WTC11 (cell line): ENCODE measurements around the gene SLC6A1. TPM values are rescaled to one million over a fixed set of nuclear protein-coding genes. Genes with fewer than 3 reads are reported as not detected.

ENCODE experiments used
- ATAC-seq: fragments of 200-7000 bp; cut with Tn5 transposase; 2 replicates; pipeline ENCODE4 v1.10.0; 2021; ENCODE audit warnings: mild to moderate bottlenecking, moderate library complexity
- CTCF ChIA-PET: fragments of 300-600 bp; sonication (Branson Sonifier 250); formaldehyde crosslinking; loops from one replicate; lab custom pipeline; 2021; ENCODE audit warnings: antibody characterized with exemption; lab: Charles Lee
- POLR2A ChIA-PET: fragments of 350-600 bp; sonication (Branson Sonifier 250); formaldehyde crosslinking; loops from one replicate; lab custom pipeline; 2021; ENCODE audit warnings: antibody characterized with exemption; lab: Charles Lee
- DNase-seq: peaks from one replicate; pipeline ENCODE4 v3.0.0; 2021; ENCODE audit warnings: low spot score
- H3K27ac Mint-ChIP-seq: 2 replicates; pipeline ENCODE4 v1.8.0; 2021; ENCODE audit warnings: mixed read lengths
- H3K27me3 Mint-ChIP-seq: 2 replicates; pipeline ENCODE4 v1.8.0; 2021; ENCODE audit warnings: low read depth, mild to moderate bottlenecking, moderate library complexity, mixed read lengths
- H3K36me3 Mint-ChIP-seq: 2 replicates; pipeline ENCODE4 v1.8.0; 2021; ENCODE audit warnings: mixed read lengths
- H3K4me1 Mint-ChIP-seq: 2 replicates; pipeline ENCODE4 v1.8.0; 2022; ENCODE audit warnings: mixed read lengths
- H3K4me3 Mint-ChIP-seq: 2 replicates; pipeline ENCODE4 v1.8.0; 2021; ENCODE audit warnings: mild to moderate bottlenecking, moderate library complexity, mixed read lengths
- H3K9me3 Mint-ChIP-seq: 2 replicates; pipeline ENCODE4 v1.8.0; 2021; ENCODE audit warnings: mixed read lengths
- CREM ChIP-seq: sonication (generic); formaldehyde crosslinking; IDR thresholded peaks from 2 replicates; pipeline ENCODE4 v1.8.1; 2022; ENCODE audit warnings: mild to moderate bottlenecking, missing genetic modification reagents, moderate library complexity
- EMX1 ChIP-seq: fragments of 250-450 bp; sonication (Bioruptor Pico); IDR thresholded peaks from 2 replicates; pipeline ENCODE4 v1.8.0; 2021; ENCODE audit warnings: mild to moderate bottlenecking
- FOXK1 ChIP-seq: sonication (generic); formaldehyde crosslinking; IDR thresholded peaks from 2 replicates; pipeline ENCODE4 v1.8.0; 2022; ENCODE audit warnings: mild to moderate bottlenecking, moderate library complexity, missing genetic modification reagents
- FOXP1 ChIP-seq: sonication (generic); formaldehyde crosslinking; IDR thresholded peaks from 2 replicates; pipeline ENCODE4 v1.8.0; 2022; ENCODE audit warnings: missing genetic modification reagents, mild to moderate bottlenecking, moderate library complexity, borderline replicate concordance
- HMGA2 ChIP-seq: fragments of 250-450 bp; sonication (Bioruptor Pico); IDR thresholded peaks from 2 replicates; pipeline ENCODE4 v1.4.0; 2021; ENCODE audit warnings: mild to moderate bottlenecking, moderate library complexity
- NFE2L1 ChIP-seq: sonication (generic); formaldehyde crosslinking; IDR thresholded peaks from 2 replicates; pipeline ENCODE4 v1.8.1; 2023; ENCODE audit warnings: missing genetic modification reagents
- NFYB ChIP-seq: sonication (generic); formaldehyde crosslinking; conservative IDR thresholded peaks from 2 replicates; pipeline ENCODE4 v1.8.0; 2022; ENCODE audit warnings: low read depth, missing genetic modification reagents
- NR1H2 ChIP-seq: sonication (generic); formaldehyde crosslinking; IDR thresholded peaks from 2 replicates; pipeline ENCODE4 v1.9.0; 2021; ENCODE audit warnings: mild to moderate bottlenecking, moderate library complexity, missing genetic modification reagents
- NR2C2 ChIP-seq: sonication (generic); formaldehyde crosslinking; IDR thresholded peaks from 2 replicates; pipeline ENCODE4 v1.8.0; 2022; ENCODE audit warnings: mild to moderate bottlenecking, missing genetic modification reagents
- RORB ChIP-seq: fragments of 250-450 bp; sonication (Bioruptor Pico); IDR thresholded peaks from 2 replicates; pipeline ENCODE4 v1.9.0; 2021; ENCODE audit warnings: mild to moderate bottlenecking
- TEAD1 ChIP-seq: sonication (generic); formaldehyde crosslinking; IDR thresholded peaks from 2 replicates; pipeline ENCODE4 v1.8.0; 2022; ENCODE audit warnings: mild to moderate bottlenecking, missing genetic modification reagents
- TP53 ChIP-seq: sonication (generic); formaldehyde crosslinking; IDR thresholded peaks from 2 replicates; pipeline ENCODE4 v1.8.1; 2023; ENCODE audit warnings: mild to moderate bottlenecking, missing genetic modification reagents
- total RNA-seq: library from RNA; stranded (reverse); gene quantifications from 3 replicates; pipeline ENCODE4 v1.2.3, GENCODE V29; 2021
- TF ChIP-seq, protein P1 (sequence below): sonication (generic); formaldehyde crosslinking; IDR thresholded peaks from 2 replicates; pipeline ENCODE4 v1.8.0; 2022; ENCODE audit warnings: mild to moderate bottlenecking, missing genetic modification reagents
- TF ChIP-seq, protein P2 (sequence below): fragments of 250-450 bp; sonication (Bioruptor Pico); IDR thresholded peaks from 2 replicates; pipeline ENCODE4 v1.8.0; 2021; ENCODE audit warnings: mild to moderate bottlenecking
- TF ChIP-seq, protein P3 (sequence below): fragments of 250-450 bp; sonication (Bioruptor Pico); IDR thresholded peaks from 2 replicates; pipeline ENCODE4 v2.1.2; 2022; ENCODE audit warnings: mild to moderate bottlenecking, moderate library complexity
- TF ChIP-seq, protein P4 (sequence below): sonication (generic); formaldehyde crosslinking; IDR thresholded peaks from 2 replicates; pipeline ENCODE4 v1.8.1; 2023; ENCODE audit warnings: mild to moderate bottlenecking, missing genetic modification reagents
- TF ChIP-seq, protein P5 (sequence below): sonication (generic); formaldehyde crosslinking; IDR thresholded peaks from 2 replicates; pipeline ENCODE4 v1.8.1; 2023; ENCODE audit warnings: mild to moderate bottlenecking, missing genetic modification reagents, moderate library complexity
- TF ChIP-seq, protein P6 (sequence below): sonication (generic); formaldehyde crosslinking; conservative IDR thresholded peaks from 2 replicates; pipeline ENCODE4 v1.8.1; 2022; ENCODE audit warnings: mild to moderate bottlenecking, missing genetic modification reagents
- TF ChIP-seq, protein P7 (sequence below): fragments of 250-450 bp; sonication (Bioruptor Pico); IDR thresholded peaks from 2 replicates; pipeline ENCODE4 v1.9.0; 2021; ENCODE audit warnings: moderate library complexity, mild to moderate bottlenecking, inconsistent platforms, borderline replicate concordance
- TF ChIP-seq, protein P8 (sequence below): sonication (generic); formaldehyde crosslinking; IDR thresholded peaks from 2 replicates; pipeline ENCODE4 v1.8.0; 2023; ENCODE audit warnings: missing genetic modification reagents
- TF ChIP-seq, protein P9 (sequence below): fragments of 200-600 bp; IDR thresholded peaks from 2 replicates; pipeline ENCODE4 v1.8.0; 2022; ENCODE audit warnings: antibody characterized with exemption

Gene SLC6A1
- total RNA-seq, 1 experiment from 2014 or later = 0.72 TPM

DNA sequence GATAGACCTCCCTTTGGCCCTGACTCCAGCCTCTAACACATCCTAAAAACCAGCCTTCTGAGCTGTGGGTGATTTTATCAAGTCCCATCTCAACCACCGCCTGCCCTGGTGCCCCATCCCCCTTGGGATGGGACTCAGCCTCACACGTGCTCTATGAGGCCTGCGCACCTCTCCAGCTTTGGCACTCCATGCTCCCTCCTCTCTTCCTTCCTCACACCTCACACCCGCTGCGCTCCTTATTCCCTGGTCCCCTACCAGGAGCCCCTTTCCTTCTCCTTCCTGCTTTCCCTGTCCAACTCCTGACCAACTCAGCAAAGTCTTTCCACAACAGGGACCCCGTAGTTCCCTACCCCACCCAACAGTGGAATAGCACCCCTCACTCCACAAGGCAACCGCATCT, 18.4 kb upstream of the SLC6A1 start:
- CTCF ChIA-PET = interaction anchor here (1.0 kb wide), 1 partner anchor 9 kb away, joined by 4 read pairs; no protein-coding TSS in a partner anchor
- no peaks in the 10 kb centered on the region; the same call in 1 of the 2 replicates for H3K27me3 Mint-ChIP-seq
- H3K36me3 Mint-ChIP-seq = no peaks in the 10 kb centered on the region
- POLR2A ChIA-PET = no interaction called here
- H3K4me1 Mint-ChIP-seq = peaks cover 33% of the 10 kb centered on the region
- TF ChIP-seq, protein P1, sequence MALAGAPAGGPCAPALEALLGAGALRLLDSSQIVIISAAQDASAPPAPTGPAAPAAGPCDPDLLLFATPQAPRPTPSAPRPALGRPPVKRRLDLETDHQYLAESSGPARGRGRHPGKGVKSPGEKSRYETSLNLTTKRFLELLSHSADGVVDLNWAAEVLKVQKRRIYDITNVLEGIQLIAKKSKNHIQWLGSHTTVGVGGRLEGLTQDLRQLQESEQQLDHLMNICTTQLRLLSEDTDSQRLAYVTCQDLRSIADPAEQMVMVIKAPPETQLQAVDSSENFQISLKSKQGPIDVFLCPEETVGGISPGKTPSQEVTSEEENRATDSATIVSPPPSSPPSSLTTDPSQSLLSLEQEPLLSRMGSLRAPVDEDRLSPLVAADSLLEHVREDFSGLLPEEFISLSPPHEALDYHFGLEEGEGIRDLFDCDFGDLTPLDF (CRISPR knock-in tag) = no peak
- no peak for TF ChIP-seq FOXK1 (CRISPR knock-in tag)
- TF ChIP-seq TEAD1 (CRISPR knock-in tag) = no peak
- TF ChIP-seq, all 79 proteins: peak for 0
- Mint-ChIP-seq H3K27ac (no peak overlapping the region), H3K9me3 (peaks cover 14% of the 10 kb centered on the region), H3K4me3 (no peak overlapping the region)
- no peak for ATAC-seq
- DNase-seq = no peak

DNA sequence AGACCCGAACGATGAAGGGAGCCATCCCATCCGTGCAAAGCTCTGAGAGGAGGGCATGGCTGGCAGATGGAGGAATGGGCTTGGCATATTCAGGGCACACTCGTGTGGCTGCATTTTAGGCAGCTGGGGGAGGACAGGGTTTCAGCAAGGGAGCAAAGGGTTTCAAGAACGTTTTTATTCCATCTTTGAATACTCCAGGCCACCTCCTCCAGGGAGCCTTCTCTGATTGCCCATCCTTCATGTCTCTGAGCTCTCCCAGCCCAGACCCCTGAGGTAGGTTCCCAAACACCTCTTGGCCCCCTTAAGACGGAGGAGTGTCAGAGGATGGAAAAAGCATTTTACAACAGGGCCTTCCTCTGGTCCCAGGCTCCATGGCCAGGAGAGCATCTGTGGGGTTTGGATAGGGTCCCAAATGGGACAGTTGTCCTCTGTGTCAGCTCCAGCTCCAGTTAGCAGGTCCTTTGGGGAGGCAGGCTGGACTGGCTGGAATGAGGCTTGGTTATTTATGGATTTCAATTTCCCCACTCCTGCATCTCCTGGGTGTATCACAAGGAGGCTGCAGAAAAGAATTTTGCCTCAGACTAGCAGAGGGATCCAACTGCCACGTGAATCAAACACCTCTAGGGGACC, 17.7 kb upstream of the SLC6A1 start:
- H3K9me3 Mint-ChIP-seq = peaks cover 14% of the 10 kb centered on the region
- no peaks in the 10 kb centered on the region; the same call in 1 of the 2 replicates for H3K27me3 Mint-ChIP-seq
- TF ChIP-seq, protein P2, sequence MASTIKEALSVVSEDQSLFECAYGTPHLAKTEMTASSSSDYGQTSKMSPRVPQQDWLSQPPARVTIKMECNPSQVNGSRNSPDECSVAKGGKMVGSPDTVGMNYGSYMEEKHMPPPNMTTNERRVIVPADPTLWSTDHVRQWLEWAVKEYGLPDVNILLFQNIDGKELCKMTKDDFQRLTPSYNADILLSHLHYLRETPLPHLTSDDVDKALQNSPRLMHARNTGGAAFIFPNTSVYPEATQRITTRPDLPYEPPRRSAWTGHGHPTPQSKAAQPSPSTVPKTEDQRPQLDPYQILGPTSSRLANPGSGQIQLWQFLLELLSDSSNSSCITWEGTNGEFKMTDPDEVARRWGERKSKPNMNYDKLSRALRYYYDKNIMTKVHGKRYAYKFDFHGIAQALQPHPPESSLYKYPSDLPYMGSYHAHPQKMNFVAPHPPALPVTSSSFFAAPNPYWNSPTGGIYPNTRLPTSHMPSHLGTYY (CRISPR knock-in tag) = no peak
- no peak for TF ChIP-seq NR1H2 (CRISPR knock-in tag)
- TF ChIP-seq, protein P3, sequence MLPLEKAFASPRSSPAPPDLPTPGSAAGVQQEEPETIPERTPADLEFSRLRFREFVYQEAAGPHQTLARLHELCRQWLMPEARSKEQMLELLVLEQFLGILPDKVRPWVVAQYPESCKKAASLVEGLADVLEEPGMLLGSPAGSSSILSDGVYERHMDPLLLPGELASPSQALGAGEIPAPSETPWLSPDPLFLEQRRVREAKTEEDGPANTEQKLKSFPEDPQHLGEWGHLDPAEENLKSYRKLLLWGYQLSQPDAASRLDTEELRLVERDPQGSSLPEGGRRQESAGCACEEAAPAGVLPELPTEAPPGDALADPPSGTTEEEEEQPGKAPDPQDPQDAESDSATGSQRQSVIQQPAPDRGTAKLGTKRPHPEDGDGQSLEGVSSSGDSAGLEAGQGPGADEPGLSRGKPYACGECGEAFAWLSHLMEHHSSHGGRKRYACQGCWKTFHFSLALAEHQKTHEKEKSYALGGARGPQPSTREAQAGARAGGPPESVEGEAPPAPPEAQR = no peak
- no peak for TF ChIP-seq RORB
- TF ChIP-seq NR2C2 (CRISPR knock-in tag) = no peak
- TF ChIP-seq, protein P4, sequence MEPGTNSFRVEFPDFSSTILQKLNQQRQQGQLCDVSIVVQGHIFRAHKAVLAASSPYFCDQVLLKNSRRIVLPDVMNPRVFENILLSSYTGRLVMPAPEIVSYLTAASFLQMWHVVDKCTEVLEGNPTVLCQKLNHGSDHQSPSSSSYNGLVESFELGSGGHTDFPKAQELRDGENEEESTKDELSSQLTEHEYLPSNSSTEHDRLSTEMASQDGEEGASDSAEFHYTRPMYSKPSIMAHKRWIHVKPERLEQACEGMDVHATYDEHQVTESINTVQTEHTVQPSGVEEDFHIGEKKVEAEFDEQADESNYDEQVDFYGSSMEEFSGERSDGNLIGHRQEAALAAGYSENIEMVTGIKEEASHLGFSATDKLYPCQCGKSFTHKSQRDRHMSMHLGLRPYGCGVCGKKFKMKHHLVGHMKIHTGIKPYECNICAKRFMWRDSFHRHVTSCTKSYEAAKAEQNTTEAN = no peak
- TF ChIP-seq, protein P5, sequence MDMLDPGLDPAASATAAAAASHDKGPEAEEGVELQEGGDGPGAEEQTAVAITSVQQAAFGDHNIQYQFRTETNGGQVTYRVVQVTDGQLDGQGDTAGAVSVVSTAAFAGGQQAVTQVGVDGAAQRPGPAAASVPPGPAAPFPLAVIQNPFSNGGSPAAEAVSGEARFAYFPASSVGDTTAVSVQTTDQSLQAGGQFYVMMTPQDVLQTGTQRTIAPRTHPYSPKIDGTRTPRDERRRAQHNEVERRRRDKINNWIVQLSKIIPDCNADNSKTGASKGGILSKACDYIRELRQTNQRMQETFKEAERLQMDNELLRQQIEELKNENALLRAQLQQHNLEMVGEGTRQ (CRISPR knock-in tag) = no peak
- no peak for TF ChIP-seq HMGA2 (CRISPR knock-in tag)
- TF ChIP-seq, protein P6, sequence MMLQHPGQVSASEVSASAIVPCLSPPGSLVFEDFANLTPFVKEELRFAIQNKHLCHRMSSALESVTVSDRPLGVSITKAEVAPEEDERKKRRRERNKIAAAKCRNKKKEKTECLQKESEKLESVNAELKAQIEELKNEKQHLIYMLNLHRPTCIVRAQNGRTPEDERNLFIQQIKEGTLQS (CRISPR knock-in tag) = no peak
- TF ChIP-seq, protein P7, sequence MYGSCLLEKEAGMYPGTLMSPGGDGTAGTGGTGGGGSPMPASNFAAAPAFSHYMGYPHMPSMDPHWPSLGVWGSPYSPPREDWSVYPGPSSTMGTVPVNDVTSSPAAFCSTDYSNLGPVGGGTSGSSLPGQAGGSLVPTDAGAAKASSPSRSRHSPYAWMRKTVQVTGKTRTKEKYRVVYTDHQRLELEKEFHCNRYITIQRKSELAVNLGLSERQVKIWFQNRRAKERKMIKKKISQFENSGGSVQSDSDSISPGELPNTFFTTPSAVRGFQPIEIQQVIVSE (CRISPR knock-in tag) = no peak
- TF ChIP-seq EMX1 (CRISPR knock-in tag) = no peak
- no peaks in the 10 kb centered on the region for H3K36me3 Mint-ChIP-seq
- CTCF ChIA-PET = no interaction called here
- DNase-seq = no peak
- no peak overlapping the region for H3K4me3 Mint-ChIP-seq
- POLR2A ChIA-PET = no interaction called here
- ATAC-seq = no peak
- H3K27ac Mint-ChIP-seq = no peak overlapping the region
- H3K4me1 Mint-ChIP-seq = peaks cover 34% of the 10 kb centered on the region

DNA sequence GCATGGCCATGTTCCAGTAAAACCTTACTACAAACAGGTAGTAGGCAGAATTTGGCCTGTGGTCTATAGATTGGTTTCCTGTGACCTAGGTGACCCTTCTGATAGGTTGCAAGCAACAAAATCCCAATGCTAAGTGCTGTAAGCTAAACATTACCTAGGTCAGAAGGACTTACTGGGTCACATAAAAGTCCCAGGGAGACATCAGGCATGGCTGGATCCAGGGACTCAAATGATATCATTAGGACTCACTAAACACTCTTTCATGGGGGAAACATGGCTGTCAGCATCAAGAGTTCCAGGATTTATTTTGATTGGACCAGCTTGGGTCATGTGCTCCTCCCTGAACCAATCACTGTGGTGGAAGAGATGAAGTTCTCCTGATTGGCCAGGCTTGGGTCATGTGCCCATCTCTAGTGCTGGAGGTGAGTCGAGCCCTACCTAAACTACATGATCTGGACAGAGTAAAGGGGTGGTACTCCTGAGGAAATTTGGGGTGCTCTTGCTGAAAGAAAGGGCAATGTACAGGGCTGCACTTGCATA, 16.8 kb upstream of the SLC6A1 start:
- ChIA-PET POLR2A (no interaction called here), CTCF (no interaction called here)
- DNase-seq (no peak), ATAC-seq (no peak)
- H3K4me1 Mint-ChIP-seq = peaks cover 34% of the 10 kb centered on the region
- H3K4me3 Mint-ChIP-seq = no peak overlapping the region
- no peak overlapping the region for H3K27ac Mint-ChIP-seq
- H3K36me3 Mint-ChIP-seq = no peaks in the 10 kb centered on the region
- H3K27me3 Mint-ChIP-seq = peaks cover 3% of the 10 kb centered on the region
- H3K9me3 Mint-ChIP-seq = peaks cover 14% of the 10 kb centered on the region
- TF ChIP-seq, protein P8, sequence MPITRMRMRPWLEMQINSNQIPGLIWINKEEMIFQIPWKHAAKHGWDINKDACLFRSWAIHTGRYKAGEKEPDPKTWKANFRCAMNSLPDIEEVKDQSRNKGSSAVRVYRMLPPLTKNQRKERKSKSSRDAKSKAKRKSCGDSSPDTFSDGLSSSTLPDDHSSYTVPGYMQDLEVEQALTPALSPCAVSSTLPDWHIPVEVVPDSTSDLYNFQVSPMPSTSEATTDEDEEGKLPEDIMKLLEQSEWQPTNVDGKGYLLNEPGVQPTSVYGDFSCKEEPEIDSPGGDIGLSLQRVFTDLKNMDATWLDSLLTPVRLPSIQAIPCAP = no peak
- TF ChIP-seq TP53 (CRISPR knock-in tag) = no peak
- no peak for TF ChIP-seq NFE2L1 (CRISPR knock-in tag)
- TF ChIP-seq CREM (CRISPR knock-in tag) = no peak
- TF ChIP-seq, protein P5 (CRISPR knock-in tag) = peak; percentile 68
- no peak for TF ChIP-seq FOXK1 (CRISPR knock-in tag)
- TF ChIP-seq, protein P9, sequence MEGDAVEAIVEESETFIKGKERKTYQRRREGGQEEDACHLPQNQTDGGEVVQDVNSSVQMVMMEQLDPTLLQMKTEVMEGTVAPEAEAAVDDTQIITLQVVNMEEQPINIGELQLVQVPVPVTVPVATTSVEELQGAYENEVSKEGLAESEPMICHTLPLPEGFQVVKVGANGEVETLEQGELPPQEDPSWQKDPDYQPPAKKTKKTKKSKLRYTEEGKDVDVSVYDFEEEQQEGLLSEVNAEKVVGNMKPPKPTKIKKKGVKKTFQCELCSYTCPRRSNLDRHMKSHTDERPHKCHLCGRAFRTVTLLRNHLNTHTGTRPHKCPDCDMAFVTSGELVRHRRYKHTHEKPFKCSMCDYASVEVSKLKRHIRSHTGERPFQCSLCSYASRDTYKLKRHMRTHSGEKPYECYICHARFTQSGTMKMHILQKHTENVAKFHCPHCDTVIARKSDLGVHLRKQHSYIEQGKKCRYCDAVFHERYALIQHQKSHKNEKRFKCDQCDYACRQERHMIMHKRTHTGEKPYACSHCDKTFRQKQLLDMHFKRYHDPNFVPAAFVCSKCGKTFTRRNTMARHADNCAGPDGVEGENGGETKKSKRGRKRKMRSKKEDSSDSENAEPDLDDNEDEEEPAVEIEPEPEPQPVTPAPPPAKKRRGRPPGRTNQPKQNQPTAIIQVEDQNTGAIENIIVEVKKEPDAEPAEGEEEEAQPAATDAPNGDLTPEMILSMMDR = no peak
- TF ChIP-seq FOXP1 (CRISPR knock-in tag) = no peak
- peak; percentile 33 for TF ChIP-seq NFYB
- TF ChIP-seq EMX1 (CRISPR knock-in tag) = no peak
